Measurements from ENCODE around the gene CDKN2C.

DNA sequence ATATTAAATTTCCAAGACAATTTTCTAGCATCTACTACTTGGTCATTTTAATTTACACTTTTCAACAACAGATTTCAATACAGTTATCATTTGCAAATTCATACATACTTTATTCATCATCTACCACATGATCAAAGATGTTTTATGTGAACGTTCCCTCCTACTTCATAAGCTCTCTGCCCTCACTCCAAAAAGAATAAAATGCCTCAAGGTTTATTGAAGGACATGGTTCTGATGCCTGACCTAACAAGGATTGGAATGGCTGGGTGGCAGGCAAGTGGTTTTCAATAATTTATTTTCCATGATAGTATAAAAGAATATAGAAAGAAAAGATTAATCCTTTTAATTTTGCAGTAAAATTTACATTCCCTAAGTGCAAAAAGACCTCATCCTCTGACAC lies 5.4 kb downstream of the CDKN2C start:
- TF ChIP-seq TEAD4 (IDR thresholded peaks at IDR 0.05) (no peak), CEBPB (IDR thresholded peaks at IDR 0.05) (no peak), EP300 (IDR thresholded peaks at IDR 0.05; ENCODE audit: borderline replicate concordance) (no peak), FOXM1 (IDR thresholded peaks at IDR 0.05; ENCODE audit: borderline replicate concordance, low read depth) (no peak), RAD21 (IDR thresholded peaks at IDR 0.05; ENCODE audit: low read depth) (no peak), TCF12 (IDR thresholded peaks at IDR 0.05; ENCODE audit: low read depth) (no peak), TAF1 (IDR thresholded peaks at IDR 0.05; ENCODE audit: low read depth) (no peak), YY1 (IDR thresholded peaks at IDR 0.05; ENCODE audit: low read depth) (no peak)
- TF ChIP-seq, protein P1, sequence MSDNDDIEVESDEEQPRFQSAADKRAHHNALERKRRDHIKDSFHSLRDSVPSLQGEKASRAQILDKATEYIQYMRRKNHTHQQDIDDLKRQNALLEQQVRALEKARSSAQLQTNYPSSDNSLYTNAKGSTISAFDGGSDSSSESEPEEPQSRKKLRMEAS (IDR thresholded peaks at IDR 0.05), result no peak
- TF ChIP-seq, protein P2, sequence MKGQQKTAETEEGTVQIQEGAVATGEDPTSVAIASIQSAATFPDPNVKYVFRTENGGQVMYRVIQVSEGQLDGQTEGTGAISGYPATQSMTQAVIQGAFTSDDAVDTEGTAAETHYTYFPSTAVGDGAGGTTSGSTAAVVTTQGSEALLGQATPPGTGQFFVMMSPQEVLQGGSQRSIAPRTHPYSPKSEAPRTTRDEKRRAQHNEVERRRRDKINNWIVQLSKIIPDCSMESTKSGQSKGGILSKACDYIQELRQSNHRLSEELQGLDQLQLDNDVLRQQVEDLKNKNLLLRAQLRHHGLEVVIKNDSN (IDR thresholded peaks at IDR 0.05), result no peak
- TF ChIP-seq, protein P3, sequence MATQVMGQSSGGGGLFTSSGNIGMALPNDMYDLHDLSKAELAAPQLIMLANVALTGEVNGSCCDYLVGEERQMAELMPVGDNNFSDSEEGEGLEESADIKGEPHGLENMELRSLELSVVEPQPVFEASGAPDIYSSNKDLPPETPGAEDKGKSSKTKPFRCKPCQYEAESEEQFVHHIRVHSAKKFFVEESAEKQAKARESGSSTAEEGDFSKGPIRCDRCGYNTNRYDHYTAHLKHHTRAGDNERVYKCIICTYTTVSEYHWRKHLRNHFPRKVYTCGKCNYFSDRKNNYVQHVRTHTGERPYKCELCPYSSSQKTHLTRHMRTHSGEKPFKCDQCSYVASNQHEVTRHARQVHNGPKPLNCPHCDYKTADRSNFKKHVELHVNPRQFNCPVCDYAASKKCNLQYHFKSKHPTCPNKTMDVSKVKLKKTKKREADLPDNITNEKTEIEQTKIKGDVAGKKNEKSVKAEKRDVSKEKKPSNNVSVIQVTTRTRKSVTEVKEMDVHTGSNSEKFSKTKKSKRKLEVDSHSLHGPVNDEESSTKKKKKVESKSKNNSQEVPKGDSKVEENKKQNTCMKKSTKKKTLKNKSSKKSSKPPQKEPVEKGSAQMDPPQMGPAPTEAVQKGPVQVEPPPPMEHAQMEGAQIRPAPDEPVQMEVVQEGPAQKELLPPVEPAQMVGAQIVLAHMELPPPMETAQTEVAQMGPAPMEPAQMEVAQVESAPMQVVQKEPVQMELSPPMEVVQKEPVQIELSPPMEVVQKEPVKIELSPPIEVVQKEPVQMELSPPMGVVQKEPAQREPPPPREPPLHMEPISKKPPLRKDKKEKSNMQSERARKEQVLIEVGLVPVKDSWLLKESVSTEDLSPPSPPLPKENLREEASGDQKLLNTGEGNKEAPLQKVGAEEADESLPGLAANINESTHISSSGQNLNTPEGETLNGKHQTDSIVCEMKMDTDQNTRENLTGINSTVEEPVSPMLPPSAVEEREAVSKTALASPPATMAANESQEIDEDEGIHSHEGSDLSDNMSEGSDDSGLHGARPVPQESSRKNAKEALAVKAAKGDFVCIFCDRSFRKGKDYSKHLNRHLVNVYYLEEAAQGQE (IDR thresholded peaks at IDR 0.05; ENCODE audit: low read depth), result no peak

All from Ishikawa (cell line).